HG02885 (cell line): Measurements from ENCODE around the gene UGT1A5.

Source experiments
- ATAC-seq: cut with Tn5 transposase; IDR thresholded peaks from one replicate; pipeline ENCODE4 v1.9.1; 2021; ENCODE audit warnings: mild to moderate bottlenecking; ENCODE audit not compliant: unreplicated experiment, poor library complexity

Gene UGT1A5

DNA sequence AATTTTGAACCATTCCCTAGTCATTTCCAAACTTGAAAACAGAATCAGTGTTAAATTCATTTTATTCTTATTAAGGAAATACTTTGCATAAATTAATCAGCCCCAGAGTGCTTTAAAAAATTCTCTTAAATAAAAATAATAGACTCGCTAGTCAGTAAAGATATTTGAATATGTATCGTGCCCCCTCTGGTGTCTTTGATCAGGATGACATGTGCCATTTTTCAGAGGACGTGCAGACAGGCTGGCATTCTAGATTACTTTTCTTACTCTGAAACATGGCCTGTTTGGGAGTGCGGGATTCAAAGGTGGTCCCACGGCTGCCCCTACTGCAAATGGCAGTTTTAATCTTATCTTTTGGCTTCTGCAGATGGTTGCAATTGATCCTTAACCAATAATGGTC is 59.9 kb downstream of the UGT1A5 start:
- no peak for ATAC-seq

DNA sequence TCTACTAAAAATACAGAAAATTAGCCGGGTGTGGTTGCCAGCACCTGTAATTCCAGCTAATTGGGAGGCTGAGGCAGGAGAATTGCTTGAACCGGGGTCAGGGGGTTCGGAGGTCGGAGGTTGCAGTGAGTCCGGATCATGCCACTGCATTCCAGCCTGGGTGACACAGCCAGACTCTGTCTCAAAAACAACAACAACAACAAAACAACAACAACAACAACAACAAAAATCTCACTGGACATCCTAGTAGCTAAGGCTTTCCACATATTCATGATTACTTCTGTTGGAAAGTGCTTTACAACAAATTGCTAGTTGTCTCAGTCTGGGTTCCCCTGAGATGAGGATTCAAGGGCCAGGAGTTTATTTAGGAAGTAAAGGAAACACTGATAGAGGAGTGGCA is 61.1 kb downstream of the UGT1A5 start:
- no peak for ATAC-seq

DNA sequence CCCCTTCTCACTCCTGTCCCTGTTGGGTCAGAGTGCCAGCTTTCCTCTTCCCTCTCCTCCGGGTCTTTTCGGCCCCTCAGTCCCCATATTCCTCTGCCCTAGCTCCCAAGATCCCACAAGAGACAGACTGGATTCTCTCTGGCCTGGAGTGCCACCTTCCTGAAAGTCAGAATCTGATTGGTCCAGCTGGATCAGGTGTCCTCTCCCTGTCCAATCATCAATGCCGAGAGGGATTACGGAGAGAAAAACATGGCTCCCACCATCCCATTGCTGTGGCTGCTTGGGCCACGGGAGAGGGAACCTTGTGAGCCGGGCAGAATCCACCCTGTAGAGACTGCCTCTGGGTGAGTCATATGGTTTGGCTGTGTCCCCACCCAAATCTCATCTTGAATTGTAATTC is 62.7 kb downstream of the UGT1A5 start:
- ATAC-seq, result no peak

DNA sequence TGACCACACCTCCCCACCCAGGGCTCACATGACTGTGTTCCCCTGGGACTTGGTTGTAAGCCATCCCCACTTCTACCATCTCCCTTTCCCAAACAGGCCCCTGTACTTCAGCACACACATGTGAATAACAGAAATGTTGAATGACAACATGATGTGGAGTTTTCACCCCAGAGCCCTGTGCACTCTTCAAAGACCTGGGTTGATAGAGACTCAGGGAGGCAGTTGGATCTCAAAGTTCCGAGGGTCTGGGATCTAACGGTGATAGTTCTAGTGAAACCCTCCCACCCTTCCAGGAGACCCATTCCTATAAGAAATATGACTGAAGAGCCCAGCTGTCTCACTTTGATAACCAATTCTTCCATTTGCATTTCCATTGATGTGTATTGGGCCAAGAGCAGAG is 65.3 kb downstream of the UGT1A5 start, which contains the start of gene MROH2A:
TSS of gene MROH2A (plus strand) at position 301 of the 400 bp plus-strand sequence. CDS start 1,029 bp downstream, outside the sequence.
- ATAC-seq, result no peak

DNA sequence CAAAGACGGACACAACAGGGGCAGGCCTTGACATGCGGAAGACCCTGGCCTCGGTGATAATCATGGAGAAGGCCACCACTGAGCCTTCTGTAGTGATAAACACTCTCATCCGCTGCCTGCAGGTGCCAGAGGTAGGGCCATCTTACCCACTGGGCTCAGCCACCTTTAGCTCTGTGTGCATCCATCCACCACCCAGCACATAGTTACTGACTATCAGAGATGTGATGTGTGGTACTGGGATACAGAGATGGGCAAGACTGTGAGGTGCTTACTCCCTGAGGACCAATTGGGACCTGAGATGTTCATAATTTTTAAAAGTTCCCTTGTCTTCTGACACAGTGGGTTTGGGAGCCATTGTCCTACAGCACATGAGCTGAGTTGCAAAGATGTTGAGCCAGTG is 67.0 kb downstream of the UGT1A5 start:
- ATAC-seq, result no peak

DNA sequence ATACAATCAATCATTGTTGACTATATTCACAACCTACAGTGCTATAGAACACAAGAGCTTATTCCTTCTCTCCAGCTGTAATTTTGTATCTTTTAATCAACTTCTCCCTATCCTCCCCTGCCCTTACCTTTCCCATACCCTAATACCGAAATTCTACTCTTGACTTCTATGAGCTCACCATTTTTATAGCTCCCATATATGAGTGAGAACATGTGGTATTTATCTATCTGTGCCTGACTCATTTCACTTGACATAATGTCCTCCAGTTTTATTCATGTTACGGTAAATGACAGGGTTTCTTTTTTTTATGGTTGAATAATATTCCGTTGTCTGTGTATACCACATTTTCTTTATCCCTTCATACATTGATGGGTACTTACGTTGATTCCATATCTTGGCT is 68.1 kb downstream of the UGT1A5 start:
- ATAC-seq, result no peak

DNA sequence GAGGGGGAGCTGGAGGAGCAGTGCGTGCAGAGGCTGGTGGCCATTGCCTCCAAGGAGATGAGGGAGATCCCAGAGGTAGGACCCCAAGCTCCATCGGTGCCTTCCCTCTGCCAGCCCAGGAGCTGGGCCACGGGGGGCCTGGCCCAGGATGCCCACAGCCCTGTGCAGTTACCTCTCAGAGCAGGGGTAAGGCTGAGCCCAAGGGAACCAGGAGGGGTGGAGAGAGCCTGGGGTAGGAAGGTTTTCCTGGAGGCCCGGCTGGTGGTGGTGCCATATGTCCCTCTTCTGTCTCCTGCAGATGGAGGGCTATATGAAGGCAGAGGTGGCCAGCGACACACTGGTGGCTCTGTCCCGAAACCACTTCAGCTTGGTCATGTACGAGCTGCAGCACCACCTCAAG is 76.8 kb downstream of the UGT1A5 start:
- ATAC-seq, result no peak

DNA sequence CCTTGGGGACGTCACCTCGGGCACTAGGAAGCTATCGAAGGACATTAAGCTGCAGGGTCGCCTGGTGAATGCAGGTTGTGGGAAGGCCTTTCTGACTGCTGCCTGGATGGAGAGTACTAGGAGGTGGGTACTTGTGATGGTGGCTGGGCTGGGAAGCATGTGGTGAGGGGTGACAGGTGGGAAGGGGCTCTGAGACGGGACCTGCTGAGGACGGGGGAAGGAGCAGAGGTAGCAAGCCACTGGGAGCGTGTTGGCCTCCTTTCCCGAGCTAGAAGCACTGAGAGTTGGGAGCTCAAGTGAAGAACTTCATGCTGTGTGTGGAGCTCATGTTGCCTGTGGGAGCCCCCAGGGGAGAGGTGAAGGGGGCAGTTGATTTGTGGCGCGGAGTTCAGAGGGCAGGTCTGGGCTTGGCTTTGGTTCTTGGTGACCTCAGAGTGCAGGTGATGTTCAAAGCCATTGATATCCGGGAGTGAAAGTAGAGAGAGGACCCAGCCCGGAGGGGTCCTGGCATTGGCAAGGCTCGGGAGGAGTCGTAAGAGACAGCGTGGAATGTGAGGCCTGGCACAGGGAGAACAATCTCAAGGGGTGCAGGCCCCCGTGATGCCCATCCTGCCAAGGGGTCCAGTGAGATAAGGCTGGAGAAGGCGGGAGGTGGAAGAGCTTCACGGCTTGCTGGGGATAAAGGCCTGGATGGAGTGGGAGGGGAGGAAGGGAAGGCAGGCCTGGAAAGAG is 78.6 kb downstream of the UGT1A5 start:
- no peak for ATAC-seq

DNA sequence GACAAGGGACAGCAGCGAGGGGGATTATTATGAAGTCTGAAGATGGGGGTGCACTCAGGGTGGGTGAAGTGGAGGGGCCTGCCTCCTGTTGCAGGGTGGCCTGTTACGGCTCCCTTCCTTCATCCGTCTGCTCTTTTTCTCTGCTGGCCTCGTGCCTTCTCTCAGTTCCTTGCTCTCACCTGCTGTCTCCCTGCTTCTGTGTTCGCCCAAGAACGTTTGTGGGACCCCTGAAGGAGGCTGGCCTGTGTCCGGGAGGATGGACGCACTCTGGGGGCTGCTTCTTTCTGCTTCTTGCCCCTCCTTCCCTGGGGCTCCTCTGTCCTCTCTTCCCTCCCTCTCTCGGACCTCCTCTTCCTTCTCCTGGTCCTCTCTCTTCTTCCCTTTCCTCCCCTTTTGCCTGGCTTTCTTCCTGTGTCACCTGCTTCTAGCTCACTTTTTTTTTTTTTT is 79.2 kb downstream of the UGT1A5 start:
- ATAC-seq, result no peak

DNA sequence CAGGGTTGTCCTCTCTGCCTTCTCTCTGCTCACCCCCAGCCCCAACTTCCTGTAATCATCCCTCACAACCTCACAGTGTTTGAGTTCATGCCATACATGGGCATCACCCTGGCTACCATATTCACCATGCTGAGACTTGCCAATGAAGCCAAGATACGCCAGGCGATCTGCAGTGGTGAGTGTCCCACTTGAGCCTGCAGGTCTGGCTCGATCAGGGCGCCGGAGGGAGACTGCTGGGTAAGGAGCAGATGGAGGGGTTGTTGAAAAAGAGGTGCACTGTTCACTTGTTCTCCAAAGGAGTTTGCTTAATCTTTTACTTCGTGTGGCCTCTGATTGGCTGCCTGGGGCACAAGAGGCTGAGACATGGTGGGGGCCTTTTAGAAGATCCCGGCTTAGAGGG is 80.0 kb downstream of the UGT1A5 start:
- ATAC-seq, result no peak

DNA sequence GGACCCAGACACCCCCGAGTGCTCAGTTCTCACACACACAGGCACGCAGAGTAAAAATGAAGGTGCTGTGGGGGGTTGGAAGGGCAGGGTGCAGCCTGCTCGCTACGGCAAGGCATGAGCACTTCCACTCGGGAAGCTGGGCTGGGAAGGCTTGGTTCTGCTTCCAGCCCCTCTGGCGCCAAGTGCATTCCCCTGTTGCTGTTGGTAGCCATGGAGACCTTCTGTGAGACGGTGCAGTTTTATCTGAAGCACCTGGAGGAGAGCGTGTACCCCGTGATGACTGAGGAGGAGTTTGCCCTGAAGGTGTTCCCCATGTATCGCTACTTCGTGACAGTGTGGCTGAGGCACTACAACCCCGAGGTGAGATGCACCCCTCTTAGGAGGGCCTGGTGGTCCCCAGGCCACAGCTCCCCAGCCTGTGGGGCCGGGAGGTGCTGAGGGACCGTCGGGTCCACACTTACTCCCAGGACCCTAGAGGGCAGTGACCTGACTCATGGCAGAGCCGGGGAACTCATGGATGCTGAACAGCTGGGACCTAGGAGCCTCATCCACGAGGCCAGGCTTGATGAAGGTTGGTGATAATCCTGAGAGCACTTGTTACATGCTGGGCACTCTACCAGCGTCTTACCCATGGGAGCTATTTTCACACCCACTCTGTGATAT is 80.9 kb downstream of the UGT1A5 start:
- ATAC-seq, result no peak

DNA sequence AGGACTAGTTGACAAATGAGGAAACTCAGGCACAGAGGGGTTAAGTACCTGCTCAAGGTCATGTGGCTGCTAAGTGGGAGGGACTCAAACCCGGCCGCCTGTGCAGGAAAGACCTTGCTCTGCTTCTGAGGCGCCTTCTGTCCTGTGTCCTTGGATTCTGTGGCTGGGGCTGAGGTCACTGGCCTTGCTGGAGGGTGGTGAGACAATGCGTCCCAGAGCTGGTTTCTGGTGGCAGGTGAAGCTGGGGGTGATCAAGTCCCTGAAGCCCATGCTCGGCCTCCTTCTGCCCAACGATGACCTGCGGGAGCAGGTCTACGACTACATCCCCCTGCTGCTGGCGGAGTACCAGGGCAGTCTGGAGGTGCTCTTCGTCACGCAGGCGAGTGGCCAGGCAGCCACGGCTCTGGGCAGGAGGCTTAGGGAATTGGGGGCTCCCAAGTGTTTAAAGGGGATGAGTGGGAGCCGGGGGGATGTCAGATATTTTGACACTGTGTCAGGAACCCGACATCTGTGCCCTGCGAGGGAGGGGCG is 81.5 kb downstream of the UGT1A5 start:
- ATAC-seq, result no peak

DNA sequence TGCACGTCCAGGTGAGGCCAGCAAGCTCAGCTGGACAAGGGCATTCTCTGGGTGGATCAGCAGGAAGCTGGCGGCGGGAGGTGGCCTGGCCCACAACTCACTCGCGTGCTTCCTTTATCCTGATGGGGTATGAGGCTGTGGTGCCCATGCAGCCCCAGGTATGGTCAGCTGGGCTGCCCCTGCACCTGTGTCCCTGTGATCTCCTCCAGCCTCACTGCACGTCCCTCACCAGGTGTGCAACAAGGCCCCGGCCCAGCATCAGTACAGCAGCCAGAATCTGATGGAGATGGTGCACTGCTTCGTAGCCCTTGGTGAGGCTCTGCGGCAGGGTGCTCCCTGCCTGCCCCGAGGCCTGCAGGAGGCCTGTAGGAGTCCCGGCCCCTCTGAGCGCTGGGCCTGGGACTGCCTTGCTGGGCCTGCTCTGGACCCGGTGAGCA is 83.0 kb downstream of the UGT1A5 start:
- no peak for ATAC-seq

DNA sequence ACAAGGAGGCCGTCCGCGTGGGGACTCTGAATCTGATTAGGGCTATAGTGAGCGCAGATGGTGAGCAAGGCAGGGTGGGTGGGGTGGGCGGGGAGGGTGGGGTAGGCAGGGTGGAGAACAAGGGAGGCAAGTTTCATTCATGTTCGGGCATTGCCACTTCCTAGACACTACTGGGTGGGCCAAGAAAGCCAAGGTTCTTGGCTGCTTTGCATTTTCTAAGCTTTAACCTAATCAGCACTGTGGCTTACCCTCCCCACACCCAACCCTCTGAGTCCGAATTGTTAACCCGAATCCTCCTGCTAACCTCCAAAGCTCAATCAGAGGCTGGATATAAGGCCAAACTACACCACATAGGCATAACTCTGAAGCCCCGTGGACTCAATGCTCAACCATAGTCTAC is 83.5 kb downstream of the UGT1A5 start:
- ATAC-seq, result no peak

DNA sequence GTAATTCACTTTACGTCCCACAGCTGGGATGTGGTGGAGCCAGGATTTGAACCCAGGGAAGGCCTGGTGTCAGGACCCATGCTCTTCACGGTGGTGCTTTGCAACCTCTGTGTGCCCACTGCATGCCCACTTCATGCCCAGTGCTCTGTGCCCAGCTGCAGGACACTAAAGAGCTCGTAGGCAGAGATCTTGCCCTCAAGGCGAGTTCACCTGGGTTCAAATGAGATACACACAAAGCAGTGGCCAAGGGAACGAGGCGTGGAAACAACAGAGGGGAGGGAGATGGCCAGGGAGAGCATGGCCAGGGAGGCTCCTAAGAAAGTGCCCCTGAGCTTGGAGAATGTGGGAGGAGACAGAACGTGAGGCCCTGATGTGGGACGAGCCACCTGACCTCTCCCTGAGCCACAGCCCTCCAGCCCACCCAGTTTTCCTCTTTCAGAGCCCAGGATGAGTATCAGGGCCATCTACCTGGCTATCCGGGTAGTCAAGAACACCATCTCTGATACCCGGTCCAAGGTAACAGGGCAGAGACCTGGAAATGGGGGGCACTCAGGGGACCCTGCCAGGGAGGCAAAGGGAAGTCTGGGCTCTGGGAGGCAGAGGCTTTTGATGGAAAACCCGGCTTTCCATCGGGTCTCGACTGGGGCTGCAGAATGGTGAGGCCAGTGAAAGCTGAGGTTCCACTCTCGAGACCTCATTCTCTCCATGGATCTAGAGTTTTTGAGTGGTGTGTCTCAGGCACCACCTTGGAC is 85.8 kb downstream of the UGT1A5 start:
- no peak for ATAC-seq

DNA sequence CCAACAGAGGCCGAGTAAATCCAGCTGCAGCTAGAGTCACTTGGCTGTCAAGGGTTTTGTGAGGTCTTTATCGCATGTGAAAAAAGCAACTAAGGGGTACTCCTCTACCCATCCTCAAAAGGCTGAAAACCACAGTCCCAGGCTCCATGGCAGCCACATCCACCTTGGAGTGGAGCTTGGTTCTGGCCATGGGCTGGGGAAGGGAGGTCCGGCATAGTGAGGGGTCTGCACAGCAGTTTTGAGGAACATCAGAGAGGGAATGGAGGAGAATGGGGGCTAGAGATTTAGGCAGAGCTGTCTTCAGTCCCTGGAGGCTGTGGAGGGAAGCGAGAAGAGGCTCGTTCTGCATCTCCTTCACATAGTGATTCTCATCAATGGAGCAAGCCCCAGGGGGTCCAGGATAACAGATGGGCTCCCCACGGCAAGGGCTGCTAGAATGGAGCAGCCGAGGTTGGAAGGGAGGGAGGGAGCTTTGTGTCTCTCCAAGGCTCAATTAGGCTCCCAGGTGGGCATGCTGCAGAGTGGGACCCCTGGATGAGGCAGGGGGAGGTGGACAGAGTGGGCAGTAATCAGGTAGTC is 86.5 kb downstream of the UGT1A5 start:
- ATAC-seq, result no peak

DNA sequence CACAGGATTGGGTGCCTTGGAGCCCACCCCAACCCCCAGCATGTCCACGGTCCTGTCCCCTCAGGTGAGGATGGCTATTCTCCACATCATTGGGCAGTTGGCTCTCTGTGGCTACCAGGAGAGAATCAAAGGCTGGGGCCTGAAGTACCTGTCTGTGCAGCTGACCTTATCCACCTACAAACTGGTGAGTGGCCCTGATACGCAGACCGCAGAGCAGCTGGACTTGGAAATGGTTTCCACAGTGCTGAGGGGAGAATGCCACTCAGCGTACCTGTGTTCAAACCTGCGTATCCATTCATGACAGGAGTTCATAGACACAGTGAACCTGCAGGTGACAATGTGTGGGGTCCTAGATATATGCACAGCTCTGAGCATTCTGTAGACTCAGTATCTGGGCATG is 87.0 kb downstream of the UGT1A5 start:
- no peak for ATAC-seq

DNA sequence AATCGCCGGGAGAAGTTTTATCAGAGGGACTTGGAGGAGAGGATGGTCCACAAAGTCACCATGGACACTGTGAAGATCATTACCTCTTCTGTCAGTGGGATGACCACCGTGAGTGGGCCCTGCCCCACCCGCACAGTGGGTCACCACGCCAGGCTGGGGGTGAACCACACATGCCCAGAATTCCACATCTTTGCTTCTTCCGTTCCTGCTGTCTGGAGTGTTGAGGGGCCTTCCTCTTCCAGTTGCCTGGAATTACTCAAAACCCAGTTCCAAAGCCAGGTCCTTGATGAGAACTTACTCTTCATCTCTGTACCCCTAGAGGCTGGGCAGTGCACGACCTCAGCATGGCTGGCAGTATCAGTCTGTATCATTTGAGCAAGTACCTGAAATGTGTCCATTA is 87.5 kb downstream of the UGT1A5 start:
- ATAC-seq, result no peak

DNA sequence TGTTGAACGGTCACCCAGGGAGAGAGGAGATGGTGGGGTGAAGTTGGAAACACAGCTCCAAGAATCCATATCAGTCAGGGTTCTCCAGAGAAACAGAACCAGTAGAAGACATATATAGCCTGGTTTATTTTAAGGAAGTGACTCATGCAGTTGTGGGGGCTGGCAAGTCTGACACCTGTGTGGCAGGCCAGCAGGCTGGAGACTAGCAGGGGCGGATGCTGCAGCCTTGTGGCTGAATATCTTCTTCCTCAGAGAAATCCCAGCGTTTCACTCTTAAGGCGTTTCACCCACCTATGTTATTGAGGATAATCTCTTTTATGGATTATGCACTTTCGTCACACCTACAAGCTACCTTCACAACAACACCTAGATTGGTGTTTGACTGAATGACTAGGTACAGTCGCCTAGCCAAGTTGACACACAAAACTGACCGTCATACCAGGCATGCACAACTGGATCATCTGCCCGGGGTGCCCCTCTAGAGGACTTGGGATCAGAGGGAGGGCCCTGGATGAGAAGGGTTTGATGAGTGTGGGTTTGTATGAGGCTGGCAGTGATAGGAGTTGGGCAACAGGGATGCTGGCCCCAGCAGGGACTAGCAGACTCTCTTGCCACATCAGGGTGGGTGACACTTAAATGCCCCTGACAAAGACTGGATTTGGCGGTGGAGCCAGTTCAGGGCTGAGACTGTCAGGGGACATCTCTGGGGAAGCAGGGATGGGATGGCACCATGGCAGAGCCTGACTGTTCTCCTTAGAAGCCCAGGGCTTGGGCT is 88.8 kb downstream of the UGT1A5 start:
- ATAC-seq, result no peak
